ENCODE results near the gene PIGM.

Gene PIGM

DNA sequence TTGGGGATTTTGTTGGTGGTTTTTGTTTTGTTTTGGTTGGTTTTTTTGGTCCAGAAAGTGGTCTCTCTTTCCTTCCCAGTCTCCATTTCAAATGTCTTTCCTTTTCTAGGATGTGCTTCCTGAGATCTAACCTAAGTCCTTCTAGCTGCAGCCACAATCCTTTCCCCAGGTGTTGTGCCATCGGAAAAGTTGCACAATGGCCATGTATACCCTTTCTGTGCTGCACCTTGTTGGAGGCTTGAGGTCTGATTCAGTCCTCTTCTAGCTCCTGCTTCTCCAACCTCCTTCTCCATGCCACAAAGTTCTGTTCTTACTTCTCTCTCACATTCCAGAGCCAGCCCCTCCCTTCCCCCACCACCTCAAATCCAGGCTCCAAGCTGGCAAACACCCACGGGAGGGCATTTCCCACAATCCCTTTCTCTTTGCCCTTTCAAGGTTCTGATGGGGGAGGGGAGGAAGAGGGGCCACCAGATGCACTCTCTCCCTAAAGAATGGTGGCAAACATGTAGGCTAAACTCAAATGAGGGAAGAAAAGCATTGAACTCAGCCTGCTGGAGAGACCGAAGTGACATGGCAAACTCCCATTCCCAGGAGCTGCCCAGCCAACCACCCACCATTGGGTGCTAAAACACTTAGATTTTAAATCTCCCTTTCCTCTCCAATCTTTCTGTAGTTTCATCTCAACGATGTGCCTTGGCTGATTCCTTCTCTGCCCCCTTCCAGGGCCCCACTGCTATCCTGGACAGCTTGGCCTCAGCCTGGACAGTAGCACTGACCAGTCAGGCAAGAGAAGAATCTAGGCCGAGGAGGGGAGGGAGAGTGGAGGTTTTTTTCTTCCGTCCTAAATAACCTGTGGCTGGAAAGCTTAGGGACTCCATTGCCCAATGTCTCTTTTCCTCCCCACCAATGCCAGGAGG is 35.3 kb upstream of the PIGM start:
- no peak for TF ChIP-seq ZFX (IDR thresholded peaks at IDR 0.05)
- TF ChIP-seq, protein P1, sequence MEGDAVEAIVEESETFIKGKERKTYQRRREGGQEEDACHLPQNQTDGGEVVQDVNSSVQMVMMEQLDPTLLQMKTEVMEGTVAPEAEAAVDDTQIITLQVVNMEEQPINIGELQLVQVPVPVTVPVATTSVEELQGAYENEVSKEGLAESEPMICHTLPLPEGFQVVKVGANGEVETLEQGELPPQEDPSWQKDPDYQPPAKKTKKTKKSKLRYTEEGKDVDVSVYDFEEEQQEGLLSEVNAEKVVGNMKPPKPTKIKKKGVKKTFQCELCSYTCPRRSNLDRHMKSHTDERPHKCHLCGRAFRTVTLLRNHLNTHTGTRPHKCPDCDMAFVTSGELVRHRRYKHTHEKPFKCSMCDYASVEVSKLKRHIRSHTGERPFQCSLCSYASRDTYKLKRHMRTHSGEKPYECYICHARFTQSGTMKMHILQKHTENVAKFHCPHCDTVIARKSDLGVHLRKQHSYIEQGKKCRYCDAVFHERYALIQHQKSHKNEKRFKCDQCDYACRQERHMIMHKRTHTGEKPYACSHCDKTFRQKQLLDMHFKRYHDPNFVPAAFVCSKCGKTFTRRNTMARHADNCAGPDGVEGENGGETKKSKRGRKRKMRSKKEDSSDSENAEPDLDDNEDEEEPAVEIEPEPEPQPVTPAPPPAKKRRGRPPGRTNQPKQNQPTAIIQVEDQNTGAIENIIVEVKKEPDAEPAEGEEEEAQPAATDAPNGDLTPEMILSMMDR (conservative IDR thresholded peaks at IDR 0.05): no peak
- no peak overlapping the region for H3K27ac ChIP-seq

DNA sequence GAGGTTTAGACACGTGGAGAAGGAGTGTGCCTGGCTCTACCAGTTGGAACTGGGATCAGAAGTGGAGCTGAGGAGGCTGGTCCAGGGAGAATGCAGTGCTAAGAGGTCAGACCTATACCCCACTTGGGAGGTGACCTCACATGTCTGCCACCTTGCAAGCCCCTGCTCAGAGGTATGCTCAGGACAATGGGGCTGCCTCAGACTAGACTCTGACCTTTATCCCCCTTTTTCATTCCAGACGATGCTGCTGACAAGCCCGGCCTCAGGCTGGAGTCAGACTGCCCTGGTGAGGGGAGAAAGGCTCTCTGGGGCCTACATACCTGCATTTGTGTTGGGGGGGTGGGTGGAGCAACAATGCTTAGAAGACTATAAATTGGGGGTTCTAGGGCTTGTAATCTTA is 33.0 kb upstream of the PIGM start:
- TF ChIP-seq, protein P1 (conservative IDR thresholded peaks at IDR 0.05): no peak
- no peak for TF ChIP-seq ZFX (IDR thresholded peaks at IDR 0.05)
- no peak overlapping the region for H3K27ac ChIP-seq

DNA sequence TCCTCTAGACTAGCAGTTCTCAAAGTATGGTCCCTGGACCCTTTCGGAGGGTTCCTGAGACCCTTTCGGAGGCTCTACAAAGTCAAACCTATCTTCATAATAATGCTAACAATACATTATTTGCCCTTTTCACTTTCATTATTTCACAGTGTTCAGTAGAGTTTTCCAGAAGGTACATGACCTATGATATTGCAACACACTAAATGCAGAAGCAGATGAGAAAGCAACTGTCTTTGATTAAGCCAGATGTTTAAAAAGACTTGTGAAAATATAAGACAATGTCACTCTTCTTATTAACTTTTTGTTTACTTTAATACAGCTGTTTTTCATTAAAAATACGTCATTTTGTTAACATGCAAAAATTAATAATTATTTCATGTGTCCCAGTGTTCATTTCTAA is 32.4 kb upstream of the PIGM start:
- H3K27ac ChIP-seq: no peak overlapping the region
- TF ChIP-seq ZFX (IDR thresholded peaks at IDR 0.05): no peak
- TF ChIP-seq, protein P1 (conservative IDR thresholded peaks at IDR 0.05): no peak

DNA sequence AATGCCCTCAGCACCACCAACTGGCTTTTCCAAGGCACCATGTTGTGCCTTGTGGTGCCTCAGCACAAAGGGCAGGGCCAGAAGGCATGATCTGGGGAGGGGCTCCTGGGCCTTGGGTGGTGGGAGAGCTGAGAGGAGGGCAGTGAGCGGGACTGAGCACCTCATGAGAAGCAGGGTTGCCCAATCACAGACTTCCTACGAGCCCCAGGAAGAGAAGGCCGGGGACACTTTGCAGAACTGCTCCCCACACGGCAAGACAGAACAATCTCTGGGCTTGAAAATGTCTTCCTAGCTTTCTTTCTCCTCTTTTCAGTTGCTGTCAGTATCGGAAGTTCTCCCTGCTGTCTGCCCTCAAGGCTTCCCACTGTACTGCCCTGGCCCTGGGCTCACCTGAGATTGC is 31.4 kb upstream of the PIGM start:
- TF ChIP-seq, protein P1 (conservative IDR thresholded peaks at IDR 0.05): no peak
- no peak for TF ChIP-seq ZFX (IDR thresholded peaks at IDR 0.05)
- no peak overlapping the region for H3K27ac ChIP-seq

DNA sequence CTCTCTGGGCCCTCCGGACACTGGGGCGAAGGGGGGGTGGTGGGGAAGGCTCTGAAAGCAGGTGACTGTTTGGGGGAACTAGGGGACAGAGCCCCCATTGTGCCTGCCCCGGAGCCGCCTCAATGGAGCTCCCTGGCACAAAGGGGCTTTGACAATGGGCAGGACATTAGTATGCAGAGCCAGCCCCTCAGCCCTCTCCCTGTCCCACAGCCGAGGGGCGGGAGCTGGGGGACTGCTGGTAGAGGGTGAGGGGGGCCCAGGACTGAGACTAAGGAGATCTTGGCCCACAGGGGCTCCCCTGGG is 30.4 kb upstream of the PIGM start:
- no peak overlapping the region for H3K27ac ChIP-seq
- no peak for TF ChIP-seq ZFX (IDR thresholded peaks at IDR 0.05)
- TF ChIP-seq, protein P1 (conservative IDR thresholded peaks at IDR 0.05): no peak

DNA sequence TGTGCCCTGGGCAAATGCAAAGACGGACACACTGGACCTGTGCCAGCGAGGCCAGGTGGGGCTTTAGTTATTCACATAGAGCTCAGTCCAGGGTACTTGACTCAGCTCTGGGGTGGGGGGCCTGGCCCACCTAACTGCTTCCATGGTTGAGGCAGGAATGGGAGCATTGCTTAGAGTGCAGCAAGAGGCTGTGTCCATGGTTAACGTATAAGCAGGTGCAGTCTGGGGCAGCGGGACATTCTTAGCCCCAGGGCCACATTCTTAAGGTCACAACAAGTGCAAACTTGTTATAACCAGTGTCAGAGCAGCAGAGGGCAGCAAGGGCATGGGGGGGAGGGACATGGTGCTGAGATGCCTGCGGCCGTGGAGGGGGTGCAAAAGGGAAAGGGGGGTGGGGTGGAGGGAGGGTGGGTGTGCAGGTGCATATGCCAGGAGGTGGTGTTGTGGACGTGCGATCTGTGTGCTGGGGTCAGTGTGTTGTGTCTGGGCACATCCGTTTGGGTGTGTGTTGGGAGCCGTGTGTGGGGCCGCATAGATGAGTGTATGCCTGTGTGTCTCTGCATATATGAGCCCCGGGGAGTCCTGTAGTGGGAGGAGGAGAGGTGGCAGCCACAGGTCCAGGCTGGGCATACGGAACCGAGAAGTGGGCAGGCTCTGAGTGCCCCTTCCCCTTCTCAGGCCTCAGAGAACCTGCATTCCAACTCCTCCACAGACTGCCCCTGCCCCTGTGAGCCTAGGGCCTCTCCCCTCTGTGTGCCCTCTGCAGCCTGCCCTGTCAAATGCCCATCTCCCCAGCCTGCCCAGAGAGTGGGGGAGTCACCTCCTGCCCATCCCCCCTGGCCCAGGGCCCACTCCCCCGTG is 29.8 kb upstream of the PIGM start:
- no peak for TF ChIP-seq ZFX (IDR thresholded peaks at IDR 0.05)
- TF ChIP-seq, protein P1 (conservative IDR thresholded peaks at IDR 0.05): no peak
- no peak overlapping the region for H3K27ac ChIP-seq

DNA sequence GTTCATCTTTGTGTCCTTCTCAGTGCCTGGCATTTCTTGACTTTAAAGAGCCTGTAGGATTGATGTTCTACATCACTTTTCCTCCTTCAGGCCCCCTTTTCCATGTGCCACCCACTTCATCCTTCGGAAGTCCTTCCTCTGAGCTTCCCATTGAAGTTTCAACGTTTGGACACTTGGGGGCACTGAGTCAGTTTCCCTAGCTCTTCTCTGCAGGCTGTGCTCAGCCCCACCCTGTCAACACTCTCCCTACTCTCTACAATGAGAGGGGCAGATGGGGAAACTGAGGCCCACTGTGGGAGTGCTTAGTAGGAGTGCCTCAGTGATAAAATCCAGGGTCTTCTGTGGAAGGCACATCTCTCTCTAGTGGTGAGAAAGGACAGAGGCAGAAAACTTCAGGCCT is 26.3 kb upstream of the PIGM start:
- no peak for TF ChIP-seq ZFX (IDR thresholded peaks at IDR 0.05)
- TF ChIP-seq, protein P1 (conservative IDR thresholded peaks at IDR 0.05): no peak; the same call in 1 of the 2 replicates

More for the DNA sequence above, 26.3 kb upstream of the PIGM start:
- H3K27ac ChIP-seq: no peak overlapping the region

Data from C4-2B (cell line).